GM21825 (cell line): ENCODE measurements around the gene CALM3.
"Not testable (repeated sequence)": the region's sequence is repeated elsewhere in the genome, so short reads cannot be mapped to it uniquely, and the experiment has no call there.

ENCODE experiments used
- ATAC-seq: cut with Tn5 transposase; IDR thresholded peaks from one replicate; pipeline ENCODE4 v1.9.1; 2021; ENCODE audit warnings: mild to moderate bottlenecking, moderate library complexity; ENCODE audit not compliant: unreplicated experiment

CALM3 gene

DNA sequence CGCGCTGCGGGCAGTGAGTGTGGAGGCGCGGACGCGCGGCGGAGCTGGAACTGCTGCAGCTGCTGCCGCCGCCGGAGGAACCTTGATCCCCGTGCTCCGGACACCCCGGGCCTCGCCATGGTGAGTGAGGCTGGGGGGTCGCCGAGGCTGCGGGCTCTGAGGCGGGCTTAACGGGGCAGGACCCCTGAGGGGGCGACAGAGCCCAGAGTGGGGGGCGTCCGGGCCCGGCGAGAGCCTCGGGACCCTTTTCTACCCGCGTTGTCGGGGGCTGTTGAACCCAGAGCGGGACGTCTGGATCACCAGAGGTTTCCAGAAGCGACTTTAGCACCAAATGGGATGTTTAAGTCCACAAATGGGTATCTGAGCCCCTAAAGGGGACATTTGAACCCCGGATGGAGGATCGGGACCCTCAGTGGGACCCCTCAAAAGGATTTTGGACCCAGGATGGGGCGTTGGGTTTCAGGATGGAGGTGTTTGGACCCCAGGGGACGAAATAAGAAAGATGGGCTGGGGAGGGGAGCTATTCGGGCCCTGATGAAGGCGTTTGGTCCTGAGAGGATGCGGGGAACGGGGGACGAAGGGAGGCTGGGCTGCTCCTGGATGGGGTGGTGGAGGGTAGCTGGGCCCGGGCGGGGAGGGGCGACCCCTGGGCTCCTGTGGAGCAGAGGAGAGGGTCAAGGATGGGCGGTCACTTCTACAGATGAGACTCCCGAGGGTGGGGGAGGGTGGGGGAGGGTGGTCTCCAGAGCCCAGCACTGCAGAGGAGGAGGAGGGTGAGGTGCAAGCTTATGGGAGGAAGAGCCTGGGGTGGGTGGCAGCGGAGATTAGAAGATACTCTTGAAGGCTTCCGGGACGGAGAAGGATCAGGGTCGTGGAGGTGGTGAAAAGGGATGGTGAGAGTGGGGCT lies at the start of gene CALM3:
TSS of gene CALM3 (plus strand) at position 13 of the 907 bp plus-strand sequence. CDS start at position 118, 105 bp downstream.
- no peak for ATAC-seq

DNA sequence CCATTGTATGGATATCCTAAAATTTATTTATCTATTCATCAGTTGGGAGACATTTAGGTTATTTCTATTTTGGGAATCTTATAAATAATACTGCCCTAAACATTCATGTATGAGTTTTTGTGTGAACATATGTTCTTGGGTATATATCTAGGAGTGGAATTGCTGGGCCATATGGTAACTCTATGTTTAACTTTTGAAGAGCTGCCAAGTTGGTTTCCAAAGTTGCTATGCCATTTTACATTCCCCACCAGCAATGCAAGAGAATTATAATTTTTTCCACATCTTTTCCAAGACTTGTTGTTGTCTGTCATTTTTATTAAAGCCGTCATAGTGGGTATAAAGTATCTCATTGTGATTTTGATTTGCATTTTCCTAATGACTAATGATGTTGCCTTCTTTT lies 48.2 kb upstream of the CALM3 start:
- no peak for ATAC-seq

DNA sequence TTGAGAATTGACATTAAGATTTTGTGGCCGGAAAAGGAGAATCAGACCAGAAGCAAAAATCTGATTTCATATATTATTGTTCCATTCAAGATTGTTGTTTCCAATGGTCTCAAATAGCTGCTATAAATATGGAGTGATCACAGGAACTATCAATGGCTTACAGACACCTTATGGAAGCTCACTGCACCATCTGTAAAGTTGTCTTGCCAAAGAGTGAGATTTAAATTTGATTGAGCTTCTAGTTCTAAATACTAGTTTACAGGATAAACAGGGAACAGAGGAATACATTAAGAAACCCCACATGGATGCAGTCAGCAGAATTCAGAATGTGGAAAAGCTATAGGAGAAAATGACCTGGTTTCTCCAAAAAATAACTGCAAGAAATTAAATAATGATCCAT lies 47.0 kb upstream of the CALM3 start:
- no peak for ATAC-seq

DNA sequence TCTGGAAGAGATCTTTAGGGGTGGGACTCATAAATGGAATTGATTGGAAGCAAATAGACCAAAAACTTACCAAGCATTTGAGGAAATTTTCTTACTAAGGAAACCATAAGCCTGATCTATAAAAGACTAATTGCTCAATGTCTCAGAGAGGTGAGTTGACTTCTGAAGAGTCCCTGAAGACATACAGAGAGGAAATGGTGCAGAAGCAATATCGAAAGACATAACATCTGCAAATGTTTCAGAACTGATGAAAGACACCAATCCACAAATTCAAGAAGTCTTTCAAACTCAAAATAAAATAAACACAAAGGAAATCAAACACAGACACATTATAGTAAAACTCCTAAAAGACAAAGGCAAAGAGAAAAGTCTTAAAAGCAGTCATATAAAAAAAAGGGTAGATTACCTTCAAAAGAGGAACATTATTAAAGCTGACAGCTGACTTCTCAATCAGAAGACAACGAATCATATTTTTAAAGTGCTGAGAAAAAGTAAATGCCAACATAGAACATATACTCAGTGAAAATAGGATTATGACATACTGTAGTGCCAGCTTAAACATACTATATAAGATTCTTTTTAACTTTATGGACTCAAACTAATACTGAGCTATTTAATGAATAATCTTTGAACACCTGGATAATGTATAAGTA lies 45.4 kb upstream of the CALM3 start:
- ATAC-seq: no peak

DNA sequence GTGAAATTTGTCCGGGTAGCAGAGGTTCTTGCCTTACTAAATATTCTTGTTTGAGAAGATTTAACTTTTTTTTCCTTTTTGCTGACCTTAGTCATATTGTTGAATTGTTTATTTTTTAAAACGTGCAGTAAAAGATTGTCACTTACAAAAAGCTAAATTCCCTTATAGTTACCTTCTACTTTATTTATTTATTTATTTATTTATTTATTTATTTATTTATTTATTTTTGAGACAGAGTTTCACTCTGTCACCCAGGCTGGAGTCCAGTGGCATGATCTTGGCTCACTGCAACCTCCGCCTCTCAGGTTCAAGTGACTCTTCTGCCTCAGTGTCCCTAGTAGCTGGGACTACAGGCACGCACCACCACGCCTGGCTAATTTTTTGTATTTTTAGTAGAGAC lies 44.7 kb upstream of the CALM3 start:
- ATAC-seq: not testable (repeated sequence)

DNA sequence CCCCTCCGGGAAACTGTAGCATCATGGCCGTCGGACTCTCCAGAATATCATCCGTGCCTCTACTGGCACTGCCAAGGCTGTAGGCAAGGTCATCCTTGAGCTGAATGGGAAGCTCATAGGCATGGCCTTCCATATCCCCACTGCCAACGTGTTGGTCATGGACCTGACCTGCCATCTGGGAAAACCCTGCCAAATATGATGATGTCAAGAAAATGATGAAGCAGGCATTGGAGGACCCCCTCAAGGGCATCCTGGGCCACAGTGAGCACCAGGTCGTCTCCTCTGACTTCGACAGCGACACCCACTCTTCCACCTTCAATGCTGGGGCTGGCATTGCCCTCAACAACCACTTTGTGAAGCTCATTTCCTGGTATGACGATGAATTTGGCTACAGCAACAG lies 41.9 kb upstream of the CALM3 start:
- no peak for ATAC-seq

DNA sequence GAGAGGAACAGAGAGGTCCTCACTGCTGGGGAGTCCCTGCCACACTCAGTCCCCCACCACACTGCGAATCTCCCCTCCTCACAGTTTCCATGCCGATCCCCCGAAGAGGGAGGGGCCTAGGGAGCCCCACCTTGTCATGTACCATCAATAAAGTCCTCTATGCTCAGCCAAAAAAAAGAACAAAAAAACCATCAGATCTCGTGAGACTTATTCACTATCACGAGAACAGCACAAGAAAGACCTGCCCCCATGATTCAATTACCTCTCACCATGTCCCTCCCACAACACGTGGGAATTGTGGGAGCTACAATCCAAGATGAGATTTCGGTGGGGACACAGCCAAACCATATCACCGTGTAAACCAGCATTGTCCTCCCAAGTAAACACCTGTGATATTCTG lies 41.5 kb upstream of the CALM3 start:
- ATAC-seq: not testable (repeated sequence)

DNA sequence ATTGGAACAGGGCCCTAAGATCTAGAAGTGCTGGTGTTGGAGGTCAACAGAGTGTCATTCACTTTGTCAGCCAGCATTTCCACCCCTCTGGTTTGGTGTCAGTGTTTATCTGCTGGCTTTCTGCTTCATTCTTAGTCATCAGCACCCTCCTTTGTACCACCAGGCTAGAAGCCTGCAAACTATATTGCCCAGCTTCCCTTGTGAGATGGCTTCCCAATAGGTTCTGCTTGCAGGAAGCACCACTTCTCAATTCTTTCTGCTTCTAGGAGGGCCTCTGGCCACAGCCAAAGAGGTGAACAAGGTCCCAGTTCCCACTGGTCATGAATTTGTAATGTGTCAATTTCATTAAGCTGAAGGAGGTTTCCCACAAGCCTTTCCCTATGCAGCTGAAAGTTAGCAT lies 36.4 kb upstream of the CALM3 start:
- no peak for ATAC-seq

DNA sequence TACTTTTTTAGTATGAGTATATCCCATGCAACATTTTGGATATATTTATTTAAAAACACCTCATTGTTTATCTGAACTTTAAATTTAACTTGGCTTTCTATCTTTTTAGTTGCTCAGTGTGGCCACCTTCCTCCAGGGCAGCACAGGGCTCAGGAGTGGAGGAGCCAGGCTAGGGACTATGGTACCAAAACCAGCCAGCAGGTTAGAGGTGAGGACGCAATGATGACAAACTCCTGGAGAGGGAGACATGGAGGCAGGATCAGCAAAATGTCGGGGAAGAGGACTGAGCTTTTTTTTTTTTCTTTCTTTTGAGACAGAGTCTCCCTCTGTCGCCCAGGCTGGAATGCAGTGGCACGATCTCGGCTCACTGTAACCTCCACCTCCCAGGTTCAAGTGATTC lies 29.6 kb upstream of the CALM3 start:
- ATAC-seq: no peak

DNA sequence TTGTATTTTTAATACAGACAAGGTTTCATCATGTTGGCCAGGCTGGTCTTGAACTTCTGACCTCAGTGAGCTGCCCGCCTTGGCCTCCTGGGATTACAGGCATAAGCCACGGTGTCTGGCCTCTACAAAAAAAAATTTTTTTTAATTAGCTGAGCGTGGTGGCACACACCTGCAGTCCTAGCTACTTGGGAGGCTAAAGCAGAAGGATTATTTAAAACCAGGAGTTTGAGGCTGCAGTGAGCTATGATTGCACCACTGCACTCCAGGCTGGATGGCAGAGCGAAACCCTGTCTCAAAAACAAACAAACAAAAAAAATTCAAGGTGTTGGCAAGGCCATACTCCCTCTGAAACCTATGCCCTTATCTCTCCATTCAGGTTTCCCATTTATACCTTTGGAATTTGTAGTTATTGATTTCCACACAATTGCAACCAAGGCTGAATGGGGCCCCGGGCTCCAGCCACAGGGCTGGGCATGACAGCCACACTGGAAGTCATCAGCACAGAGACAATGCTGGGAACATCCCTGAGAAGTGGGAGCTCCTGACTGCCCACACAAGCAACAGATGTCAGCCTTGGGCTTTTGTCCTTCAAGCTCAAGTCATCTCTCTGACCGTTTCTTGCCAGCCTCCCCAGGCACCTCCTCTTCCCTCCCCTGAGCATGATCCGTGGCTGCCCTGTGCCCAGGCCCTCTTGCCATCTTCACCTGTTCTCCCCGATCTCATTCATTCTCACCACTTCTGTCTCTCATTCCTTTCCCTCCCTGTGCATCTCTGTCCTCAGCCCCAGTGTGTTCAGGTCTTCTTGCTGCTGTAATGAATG lies 27.2 kb upstream of the CALM3 start:
- ATAC-seq: no peak

DNA sequence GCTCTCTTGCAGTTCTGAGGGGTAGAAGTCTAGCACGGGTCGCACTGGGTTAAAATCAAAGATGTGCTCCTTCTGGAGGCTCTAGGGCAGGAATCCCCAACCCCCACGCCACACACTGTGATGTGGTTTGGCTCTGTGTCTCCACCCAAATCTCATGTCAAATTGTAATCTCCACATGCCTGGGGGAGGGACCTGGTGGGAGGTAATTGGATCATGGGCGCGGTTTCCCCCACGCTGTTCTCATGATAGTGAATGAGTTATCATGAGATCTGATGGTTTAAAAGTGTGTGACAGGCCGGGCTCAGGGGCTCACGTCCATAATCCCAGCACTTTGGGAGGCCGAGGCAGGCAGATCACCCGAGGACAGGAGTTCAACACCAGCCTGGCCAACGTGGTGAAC lies 26.6 kb upstream of the CALM3 start:
- no peak for ATAC-seq

DNA sequence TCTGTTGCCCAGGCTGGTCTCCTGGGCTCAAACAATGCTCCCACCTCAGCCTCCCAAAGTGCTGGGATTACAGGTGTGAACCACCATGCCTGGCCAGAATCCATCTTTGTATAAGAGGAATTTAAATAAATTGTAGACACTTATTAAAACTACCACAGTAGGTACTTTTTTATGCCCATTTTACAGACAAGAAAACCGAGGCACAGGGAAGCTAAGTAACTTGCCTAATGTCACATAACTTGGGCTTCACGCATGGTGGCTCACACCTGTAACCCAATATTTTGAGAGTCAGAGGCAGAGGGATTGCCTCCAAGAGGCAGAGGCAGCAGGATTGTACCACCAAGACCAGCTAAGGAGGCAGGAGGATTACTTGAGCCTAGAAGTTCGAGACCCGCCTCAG lies 22.7 kb upstream of the CALM3 start:
- no peak for ATAC-seq

DNA sequence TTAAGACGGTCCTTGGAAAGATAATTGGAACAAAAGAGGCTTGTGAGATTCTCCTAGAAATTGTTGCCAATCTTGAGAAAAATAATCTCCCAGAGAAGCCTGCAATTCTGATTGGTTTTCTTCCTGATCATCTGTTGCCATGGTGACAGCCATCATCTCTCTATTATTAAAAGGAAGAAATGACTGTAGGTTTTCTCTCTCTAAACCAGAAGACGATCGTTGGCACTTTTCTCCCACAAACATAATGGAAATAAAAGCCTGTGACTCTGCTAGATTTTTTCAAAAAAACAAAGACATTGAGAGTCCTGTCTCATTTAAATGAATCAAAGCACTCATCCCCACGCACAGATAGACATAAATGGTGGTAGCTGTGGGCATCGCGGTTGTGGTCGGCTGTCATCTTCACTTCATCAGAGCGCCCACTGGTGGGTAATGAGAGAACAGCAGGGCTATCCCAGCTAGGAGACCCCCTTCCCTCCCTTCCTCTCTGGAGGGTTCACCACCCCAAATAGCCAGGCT lies 21.7 kb upstream of the CALM3 start:
- no peak for ATAC-seq

DNA sequence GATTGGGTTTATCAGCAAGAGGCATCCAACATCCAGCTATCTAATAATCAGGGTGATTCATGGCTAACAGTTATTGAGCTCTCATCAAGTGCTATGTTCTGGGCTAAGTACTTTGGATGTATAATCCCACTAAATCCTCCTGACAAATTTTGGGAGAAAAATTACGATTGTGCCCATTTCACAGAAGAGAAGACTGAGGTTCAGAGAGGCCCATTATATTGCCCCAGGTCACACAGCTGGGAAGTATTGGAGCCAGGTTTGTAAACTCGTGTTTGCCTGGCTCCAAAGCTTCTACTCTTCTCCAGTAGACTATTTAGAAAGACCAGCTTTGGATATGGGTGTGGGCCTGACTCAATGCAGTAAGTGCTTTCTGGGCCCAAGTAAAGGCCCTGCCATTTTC lies 20.9 kb upstream of the CALM3 start:
- ATAC-seq: no peak

DNA sequence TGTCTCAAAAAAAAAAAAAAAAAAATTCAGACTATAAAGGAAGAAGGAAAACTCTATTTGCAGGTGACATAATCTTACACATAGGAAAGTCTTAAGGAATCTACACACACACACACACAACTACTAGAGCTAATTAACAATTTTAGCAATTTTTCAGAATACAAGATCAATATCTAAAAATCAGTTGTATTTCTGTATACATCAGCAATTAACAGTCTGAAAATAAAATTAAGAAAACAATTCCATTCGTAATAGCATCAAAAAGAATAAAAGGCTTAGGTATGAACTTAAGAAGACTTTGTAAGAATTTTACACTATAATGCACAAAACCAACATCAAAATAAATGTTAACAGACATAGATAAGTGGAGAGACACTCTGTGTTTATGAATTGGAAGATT lies 15.6 kb upstream of the CALM3 start:
- ATAC-seq: no peak

DNA sequence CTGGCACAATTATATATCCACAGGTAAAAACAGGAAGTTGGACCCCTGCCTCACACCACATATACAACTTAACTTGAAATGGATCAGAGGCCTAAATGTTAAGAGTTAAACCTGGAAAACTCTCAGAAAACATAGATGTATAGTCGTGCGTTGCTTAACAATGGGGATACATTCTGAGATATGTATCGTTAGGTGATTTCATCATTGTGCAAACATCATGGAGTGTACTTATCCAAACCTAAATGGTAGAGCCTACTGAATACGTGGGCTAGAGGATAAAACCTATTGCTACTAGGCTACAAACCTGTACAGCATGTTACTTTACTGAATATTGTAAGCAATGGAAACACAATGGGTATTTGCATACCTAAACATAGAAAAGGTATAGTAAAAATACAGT lies 14.8 kb upstream of the CALM3 start:
- ATAC-seq: no peak

DNA sequence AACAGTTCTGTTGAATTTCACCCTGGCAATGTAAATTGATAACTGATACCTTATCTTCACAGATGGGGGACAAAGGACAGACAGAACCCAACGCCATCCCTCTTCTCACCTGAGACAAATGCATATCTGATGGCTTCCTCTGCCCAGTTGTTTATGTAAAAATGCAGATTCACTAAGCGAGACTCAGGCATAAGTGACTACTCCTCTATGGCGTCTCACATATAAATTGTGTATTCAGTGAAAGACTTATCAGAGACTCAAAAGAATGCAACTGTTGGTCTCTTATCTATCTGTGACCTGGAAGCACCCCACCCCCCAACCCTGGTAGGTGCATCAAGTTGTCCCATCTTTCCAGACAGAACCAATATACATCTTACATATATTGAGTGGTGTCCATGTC lies 13.3 kb upstream of the CALM3 start:
- ATAC-seq: no peak

DNA sequence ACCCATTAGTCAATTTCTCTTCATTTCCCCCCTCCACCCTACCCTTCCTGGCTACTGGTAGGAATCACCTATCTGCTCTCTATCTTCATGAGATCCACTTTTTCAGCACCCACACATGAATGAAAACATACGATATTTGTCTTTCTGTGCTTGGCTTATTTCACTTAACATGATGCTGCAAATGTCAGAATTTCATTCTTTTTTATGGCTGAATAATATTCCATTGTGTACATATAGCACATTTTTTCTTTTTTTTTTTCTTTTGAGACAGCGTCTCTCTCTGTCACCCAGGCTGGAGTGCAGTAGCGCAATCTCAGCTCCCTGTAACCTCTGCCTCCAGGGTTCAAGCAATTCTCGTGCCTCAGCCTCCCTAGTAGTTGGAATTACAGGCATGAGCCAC lies 9.9 kb upstream of the CALM3 start:
- no peak for ATAC-seq

DNA sequence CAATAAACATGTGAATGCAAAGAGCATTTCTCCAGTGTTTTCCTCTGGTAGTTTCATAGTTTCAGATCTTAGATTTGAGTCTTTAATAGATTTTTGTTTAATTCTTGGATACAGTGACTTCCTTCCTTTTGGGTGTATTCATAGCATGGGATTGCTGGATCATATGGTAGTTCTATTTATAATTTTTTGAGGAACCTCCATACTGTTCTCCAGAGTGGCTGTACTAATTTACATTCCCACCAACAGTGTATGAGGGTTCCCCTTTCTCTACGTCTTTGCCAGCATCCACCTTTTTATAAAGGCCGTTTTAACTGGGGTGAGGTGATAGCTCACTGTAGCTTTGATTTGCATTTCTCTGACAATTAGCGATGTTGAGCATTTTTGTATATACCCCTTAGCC lies 9.3 kb upstream of the CALM3 start:
- no peak for ATAC-seq

DNA sequence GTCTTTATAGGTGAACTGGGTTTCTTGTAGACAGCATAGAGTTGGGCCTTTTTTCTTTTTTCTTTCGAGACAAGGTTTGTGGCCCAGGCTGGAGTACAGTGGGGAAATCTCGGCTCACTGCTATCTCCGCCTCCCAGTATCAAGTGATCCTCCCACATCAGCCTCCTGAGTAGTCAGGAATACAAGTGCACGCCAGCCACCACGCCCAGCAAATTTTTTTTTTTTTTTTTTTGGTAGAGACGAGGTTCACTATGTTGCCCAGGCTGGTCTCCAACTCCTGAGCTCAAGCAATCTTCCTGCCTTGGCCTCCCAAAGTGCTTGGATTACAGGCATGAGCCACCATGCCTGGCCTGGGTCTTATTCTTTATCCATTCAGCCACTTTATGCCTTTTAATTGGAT lies 5.1 kb upstream of the CALM3 start:
- no peak for ATAC-seq

DNA sequence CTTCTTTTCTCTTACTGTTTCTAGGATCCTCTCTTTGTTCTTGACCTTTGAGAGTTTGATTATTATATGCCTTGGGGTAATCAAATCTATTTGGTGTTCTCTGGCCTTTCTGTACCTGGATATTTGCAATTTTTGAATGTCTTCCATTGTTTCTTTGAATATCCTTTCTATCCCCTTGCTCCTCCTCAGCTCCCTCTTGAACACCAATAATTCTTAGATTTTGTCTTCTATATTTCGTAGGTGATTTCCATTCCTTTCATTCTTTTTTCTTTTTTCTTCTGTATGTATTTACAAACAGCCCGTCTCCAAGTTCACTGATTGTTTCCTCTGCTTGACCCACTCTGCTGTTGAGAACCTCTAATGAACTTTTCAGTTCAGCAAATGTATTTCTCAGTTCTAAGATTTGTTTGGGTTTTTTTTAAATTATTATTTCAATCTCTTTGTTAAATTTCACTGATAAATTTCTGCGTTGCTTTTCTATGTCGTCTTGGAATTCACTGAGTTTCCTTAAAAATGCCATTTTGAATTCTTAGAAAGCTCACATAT lies 2.7 kb upstream of the CALM3 start:
- ATAC-seq: no peak
